Astrocyte (in vitro differentiated cells and primary cell): Measurements from ENCODE around the gene LRP1B.

ENCODE experiments used
- CTCF ChIP-seq: IDR thresholded peaks from 2 replicates; pipeline ENCODE4 v1.5.1; 2011; ENCODE audit warnings: low read depth, mild to moderate bottlenecking, inconsistent platforms, low read length, moderate library complexity; ENCODE audit not compliant: insufficient read depth
- EZH2 ChIP-seq: IDR thresholded peaks from 2 replicates; pipeline ENCODE4 v1.6.1; 2012; ENCODE audit warnings: mild to moderate bottlenecking, low read length, inconsistent platforms; ENCODE audit not compliant: insufficient read depth

GRCh38 chr2:141497272-141497671 lies 633.5 kb downstream of the LRP1B start:
- TF ChIP-seq EZH2 (no peak), CTCF (no peak)
